Measurements from ENCODE around the gene TBX22. TPM values are rescaled to one million over a fixed set of nuclear protein-coding genes. Genes with fewer than 3 reads are reported as not detected.
"Not testable (repeated sequence)": the region's sequence is repeated elsewhere in the genome, so short reads cannot be mapped to it uniquely, and the experiment has no call there.

The TBX22 gene
- total and polyA plus RNA-seq, 7 experiments from 2014 or later: not detected

GRCh38 chrX:80022363-80023031, 7.9 kb downstream of the TBX22 start:
- DNase-seq: no peak
- Histone ChIP-seq H3K4me3 (ENCODE audit: low read length) (no peak overlapping the region), H3K4me1 (ENCODE audit: control insufficient read depth in 2 of 2, insufficient read depth in 2 of 2, low read length in 2 of 2) (no peaks in the 10 kb centered on the region), H3K36me3 (ENCODE audit: control insufficient read depth in 2 of 3, insufficient read depth in 3 of 3, low read length in 3 of 3) (no peaks in the 10 kb centered on the region), H3K27me3 (ENCODE audit: control insufficient read depth in 2 of 2, insufficient read depth in 2 of 2, low read length in 2 of 2) (no peaks in the 10 kb centered on the region), H3K27ac (ENCODE audit: low read depth, low read length) (no peak overlapping the region), H3K9me3 (ENCODE audit: control insufficient read depth in 2 of 3, low read length in 3 of 3) (no peaks in the 10 kb centered on the region)
- CTCF ChIA-PET: no interaction called here
- peaks cover 0 to 2% (median 0%) of the 10 kb centered on the region in 11 donors for H3K9me3 Mint-ChIP-seq
- POLR2A ChIA-PET: no interaction called here
- H3K4me3 Mint-ChIP-seq: no peak overlapping the region
- no peaks in the 10 kb centered on the region for H3K36me3 Mint-ChIP-seq
- H3K4me1 Mint-ChIP-seq: no peaks in the 10 kb centered on the region
- H3K27me3 Mint-ChIP-seq: peaks cover 0 to 20% (median 13%) of the 10 kb centered on the region in 5 donors
- intact Hi-C loops (cut with micrococcal nuclease): no loop called here
- no peak overlapping the region for H3K27ac Mint-ChIP-seq
- ATAC-seq: no peak

DNA sequence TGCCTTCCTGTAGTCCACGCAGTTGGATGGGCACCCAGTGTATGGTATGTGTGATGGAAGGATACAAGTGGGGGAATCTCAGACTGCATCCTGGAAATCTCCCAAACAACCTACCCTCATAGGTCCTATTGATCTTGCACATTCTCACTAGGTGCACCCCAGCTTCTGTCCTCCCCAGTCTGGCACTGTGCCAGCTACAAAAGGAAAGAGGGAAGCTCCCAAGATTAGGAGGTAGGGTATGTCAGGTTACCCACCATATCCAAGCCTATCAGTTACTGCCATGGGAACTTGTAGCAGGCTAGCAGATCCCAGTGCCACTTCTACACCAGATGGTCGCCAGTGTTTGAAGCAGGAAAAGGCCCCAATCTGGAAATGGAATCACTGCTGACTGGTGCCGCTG, 11.6 kb downstream of the TBX22 start:
- H3K36me3 Mint-ChIP-seq: no peaks in the 10 kb centered on the region
- ChIA-PET CTCF (no interaction called here), POLR2A (no interaction called here)
- DNase-seq (no peak), ATAC-seq (no peak)
- Histone ChIP-seq H3K4me1 (ENCODE audit: control insufficient read depth in 2 of 2, insufficient read depth in 2 of 2, low read length in 2 of 2) (no peaks in the 10 kb centered on the region), H3K36me3 (ENCODE audit: control insufficient read depth in 2 of 3, insufficient read depth in 3 of 3, low read length in 3 of 3) (no peaks in the 10 kb centered on the region), H3K4me3 (ENCODE audit: low read length) (no peak overlapping the region), H3K9me3 (ENCODE audit: control insufficient read depth in 2 of 3, low read length in 3 of 3) (no peaks in the 10 kb centered on the region), H3K27me3 (ENCODE audit: control insufficient read depth in 2 of 2, insufficient read depth in 2 of 2, low read length in 2 of 2) (no peaks in the 10 kb centered on the region), H3K27ac (ENCODE audit: low read depth, low read length) (no peak overlapping the region)
- H3K9me3 Mint-ChIP-seq: peaks cover 0 to 2% (median 0%) of the 10 kb centered on the region in 11 donors
- no peaks in the 10 kb centered on the region for H3K4me1 Mint-ChIP-seq
- intact Hi-C loops (cut with micrococcal nuclease): no loop called here
- no peak overlapping the region for H3K27ac Mint-ChIP-seq
- H3K4me3 Mint-ChIP-seq: no peak overlapping the region
- H3K27me3 Mint-ChIP-seq: peaks cover 0 to 20% (median 13%) of the 10 kb centered on the region in 5 donors

- H3K4me3 Mint-ChIP-seq; H3K27ac Mint-ChIP-seq; H3K36me3 ChIP-seq (ENCODE audit: control insufficient read depth in 2 of 3, insufficient read depth in 3 of 3, low read length in 3 of 3); POLR2A ChIA-PET; H3K9me3 ChIP-seq (ENCODE audit: control insufficient read depth in 2 of 3, low read length in 3 of 3); H3K36me3 Mint-ChIP-seq; ATAC-seq; H3K4me3 ChIP-seq (ENCODE audit: low read length); H3K4me1 ChIP-seq (ENCODE audit: control insufficient read depth in 2 of 2, insufficient read depth in 2 of 2, low read length in 2 of 2); H3K27me3 Mint-ChIP-seq; CTCF ChIA-PET; DNase-seq; H3K27ac ChIP-seq (ENCODE audit: low read depth, low read length); H3K4me1 Mint-ChIP-seq; intact Hi-C loops (cut with micrococcal nuclease); H3K27me3 ChIP-seq (ENCODE audit: control insufficient read depth in 2 of 2, insufficient read depth in 2 of 2, low read length in 2 of 2): not testable (repeated sequence)
- H3K9me3 Mint-ChIP-seq: peaks cover 0 to 42% (median 16%) of the 10 kb centered on the region in 11 donors
Measured at GRCh38 chrX:80066156-80066555, 51.6 kb downstream of the TBX22 start.

DNA sequence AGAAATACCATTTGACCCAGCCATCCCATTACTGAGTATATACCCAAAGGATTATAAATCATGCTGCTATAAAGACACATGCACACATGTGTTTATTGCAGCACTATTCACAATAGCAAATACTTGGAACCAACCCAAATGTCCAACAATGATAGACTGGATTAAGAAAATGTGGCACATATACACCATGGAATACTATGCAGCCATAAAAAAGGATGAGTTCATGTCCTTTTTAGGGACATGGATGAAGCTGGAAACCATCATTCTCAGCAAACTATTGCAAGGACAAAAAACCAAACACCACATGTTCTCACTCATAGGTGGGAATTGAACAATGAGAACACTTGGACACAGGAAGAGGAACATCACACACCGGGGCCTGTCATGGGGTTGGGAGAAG, 61.1 kb downstream of the TBX22 start:
- ATAC-seq; H3K4me3 Mint-ChIP-seq; CTCF ChIA-PET; intact Hi-C loops (cut with micrococcal nuclease); H3K27ac Mint-ChIP-seq; H3K27me3 Mint-ChIP-seq; DNase-seq; H3K9me3 ChIP-seq (ENCODE audit: control insufficient read depth in 2 of 3, low read length in 3 of 3); POLR2A ChIA-PET; H3K27me3 ChIP-seq (ENCODE audit: control insufficient read depth in 2 of 2, insufficient read depth in 2 of 2, low read length in 2 of 2); H3K36me3 Mint-ChIP-seq; H3K4me3 ChIP-seq (ENCODE audit: low read length); H3K4me1 ChIP-seq (ENCODE audit: control insufficient read depth in 2 of 2, insufficient read depth in 2 of 2, low read length in 2 of 2); H3K4me1 Mint-ChIP-seq; H3K36me3 ChIP-seq (ENCODE audit: control insufficient read depth in 2 of 3, insufficient read depth in 3 of 3, low read length in 3 of 3); H3K27ac ChIP-seq (ENCODE audit: low read depth, low read length): not testable (repeated sequence)
- H3K9me3 Mint-ChIP-seq: peaks cover 0 to 26% (median 2%) of the 10 kb centered on the region in 11 donors
